Colonic mucosa (tissue), 4 donors: Measurements from ENCODE around the gene CTCFL. TPM values are rescaled to one million over a fixed set of nuclear protein-coding genes. Genes with fewer than 3 reads are reported as not detected.

Experiments
- DNase-seq: peaks from one replicate; pipeline ENCODE4 v3.0.0-alpha.2; 2020
- H3K27ac ChIP-seq: fragments of 200-600 bp; one replicate; pipeline ENCODE4 v1.8.0; 2021
- H3K27me3 ChIP-seq: fragments of 200-600 bp; one replicate; pipeline ENCODE4 v1.8.0; 2021
- H3K36me3 ChIP-seq: fragments of 200-600 bp; one replicate; pipeline ENCODE4 v1.8.0; 2021
- H3K4me1 ChIP-seq: fragments of 200-600 bp; one replicate; pipeline ENCODE4 v1.8.0; 2021; ENCODE audit warnings: mild to moderate bottlenecking
- H3K4me3 ChIP-seq: fragments of 200-600 bp; one replicate; pipeline ENCODE4 v1.8.0; 2021
- H3K9ac ChIP-seq, 2 donors: one replicate each; pipeline ENCODE4 v1.7.0; 2013; ENCODE audit warnings: control low read depth in 2 of 2, low read depth in 2 of 2, low read length in 2 of 2
- H3K9me3 ChIP-seq: fragments of 200-600 bp; one replicate; pipeline ENCODE4 v1.8.0; 2021
- CTCF ChIP-seq: fragments of 200-600 bp; IDR thresholded peaks from one replicate; pipeline ENCODE4 v1.8.0; 2022; ENCODE audit warnings: antibody characterized with exemption, mild to moderate bottlenecking
- intact Hi-C: fragments of 100-400 bp; cut with DNase I; formaldehyde crosslinking; loops from one replicate; pipeline ENCODE4 v1.14.1; 2022
- total RNA-seq, 2 donors: library from RNA; stranded (reverse); fragmentation: NEBNext Ultra II Directional in 1 of 2; extraction: Animal tissue kit (Norgen Biotek cat#: 25700) in 1 of 2; gene quantifications; one replicate each; pipeline ENCODE4 v1.2.1, GENCODE V29; 2021
- donor health status: healthy.
- donor health status: DM: no; HTN: no; CAD: no.
- donor health status: DM: no; HTN: no; CAD: no.

The CTCFL gene
- total RNA-seq, 2 donors from 2014 or later, result 0.47 TPM; not detected in 1

DNA sequence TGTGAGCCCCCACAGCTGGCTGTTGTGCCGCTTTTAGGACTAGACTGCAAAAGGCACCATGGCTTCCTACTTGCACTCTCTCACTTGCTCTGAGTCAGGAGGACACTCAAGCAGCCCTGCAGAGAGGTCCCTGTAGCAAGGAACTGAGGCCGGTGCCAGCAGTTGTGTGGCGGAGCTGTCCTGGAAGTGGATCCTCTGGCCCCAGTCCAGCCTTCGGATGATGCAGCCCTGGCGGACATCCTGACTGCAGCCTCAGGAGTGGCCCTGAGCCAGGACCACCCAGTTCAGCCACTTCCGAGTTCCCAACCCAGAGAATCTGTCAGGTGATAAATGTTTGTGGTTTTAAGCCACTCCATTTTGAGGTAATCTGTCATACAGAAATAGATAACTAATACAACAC is 17.5 kb downstream of the CTCFL start:
- H3K36me3 ChIP-seq, result no peaks in the 10 kb centered on the region
- no peak for TF ChIP-seq CTCF
- no peak overlapping the region for H3K4me3 ChIP-seq
- no peak overlapping the region for H3K9ac ChIP-seq
- H3K27me3 ChIP-seq, result no peaks in the 10 kb centered on the region
- no peak overlapping the region for H3K27ac ChIP-seq
- no peaks in the 10 kb centered on the region for H3K4me1 ChIP-seq
- no peaks in the 10 kb centered on the region for H3K9me3 ChIP-seq
- intact Hi-C loops, result no loop called here
- DNase-seq, result no peak

DNA sequence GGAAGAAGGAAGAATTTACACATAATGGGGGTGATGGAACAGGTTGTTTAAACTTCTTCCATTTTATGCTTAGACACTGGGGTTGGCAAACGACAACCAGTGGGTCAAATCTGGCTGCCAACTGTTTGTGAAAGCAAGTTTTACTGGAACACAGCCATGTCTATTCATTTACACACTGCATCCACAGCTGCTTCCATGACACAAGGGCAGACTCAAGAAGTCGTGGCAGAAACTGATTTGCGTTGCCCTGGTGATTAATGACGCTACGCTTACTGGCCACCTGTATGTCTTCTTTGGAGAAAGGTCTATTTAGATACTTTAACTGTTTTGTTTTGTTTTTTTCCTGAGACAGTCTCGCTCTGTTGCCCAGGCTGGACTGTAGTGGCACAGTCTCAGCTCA is 19.0 kb downstream of the CTCFL start:
- no peak for TF ChIP-seq CTCF
- Histone ChIP-seq H3K9ac (no peak overlapping the region), H3K27me3 (no peaks in the 10 kb centered on the region), H3K4me3 (no peak overlapping the region), H3K36me3 (no peaks in the 10 kb centered on the region), H3K27ac (no peak overlapping the region), H3K4me1 (no peaks in the 10 kb centered on the region), H3K9me3 (no peaks in the 10 kb centered on the region)
- intact Hi-C loops, result no loop called here
- DNase-seq, result no peak

DNA sequence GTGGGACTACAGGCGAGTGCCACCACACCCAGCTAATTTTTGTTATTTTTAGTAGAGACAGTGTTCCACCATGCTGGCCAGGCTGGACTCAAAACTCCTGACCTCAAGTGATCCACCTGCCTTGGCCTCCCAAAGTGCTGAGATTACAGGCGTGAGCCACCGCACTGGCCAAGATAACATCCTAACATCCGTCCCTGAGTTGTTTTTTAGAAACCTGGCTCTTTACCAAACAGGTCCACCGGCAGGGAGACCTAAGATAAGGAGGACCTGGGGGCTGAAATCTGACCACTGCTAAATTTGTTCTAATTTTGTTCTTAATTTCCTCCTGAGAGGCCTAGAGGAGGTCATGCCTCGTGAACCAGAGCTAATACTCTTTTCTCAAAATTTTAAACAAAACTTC is 20.5 kb downstream of the CTCFL start:
- Histone ChIP-seq H3K27ac (no peak overlapping the region), H3K27me3 (no peaks in the 10 kb centered on the region), H3K9me3 (no peaks in the 10 kb centered on the region), H3K4me1 (no peaks in the 10 kb centered on the region), H3K9ac (no peak overlapping the region), H3K36me3 (no peaks in the 10 kb centered on the region), H3K4me3 (no peak overlapping the region)
- intact Hi-C loops, result no loop called here
- no peak for DNase-seq
- TF ChIP-seq CTCF, result no peak

DNA sequence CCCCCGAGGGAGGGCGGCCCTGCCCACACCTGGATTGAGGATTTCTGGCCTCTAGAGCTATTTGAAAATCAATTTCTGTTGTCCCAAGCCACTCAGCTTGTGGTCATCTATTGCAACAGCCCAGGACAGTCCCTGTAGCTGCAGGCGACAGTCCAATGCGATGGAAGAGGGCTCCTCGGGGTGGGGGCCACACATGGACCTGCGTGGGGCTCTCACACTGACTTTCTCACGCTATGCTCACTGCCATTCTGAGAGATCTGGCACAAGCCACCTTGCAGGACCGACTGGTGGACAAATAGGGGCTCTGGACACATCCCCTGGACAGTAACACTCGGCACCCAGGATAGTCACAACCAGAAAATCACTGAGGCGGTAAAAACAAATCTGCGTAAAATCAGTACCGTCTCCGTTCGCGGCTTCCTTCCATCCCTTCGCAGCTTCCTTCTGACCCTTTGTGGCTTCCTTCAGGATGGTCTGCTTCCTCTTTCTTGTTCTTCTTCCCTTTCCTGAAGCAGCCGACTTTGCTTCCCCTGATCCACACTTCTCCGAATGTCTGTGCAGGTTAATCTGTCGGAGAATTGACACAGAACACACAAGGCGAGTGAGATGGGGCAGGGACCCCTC is 21.8 kb downstream of the CTCFL start:
- no peak for DNase-seq
- Histone ChIP-seq H3K9me3 (no peaks in the 10 kb centered on the region), H3K27ac (no peak overlapping the region), H3K4me3 (no peak overlapping the region), H3K36me3 (no peaks in the 10 kb centered on the region), H3K9ac (no peak overlapping the region), H3K27me3 (no peaks in the 10 kb centered on the region), H3K4me1 (no peaks in the 10 kb centered on the region)
- intact Hi-C loops, result no loop called here
- no peak for TF ChIP-seq CTCF

DNA sequence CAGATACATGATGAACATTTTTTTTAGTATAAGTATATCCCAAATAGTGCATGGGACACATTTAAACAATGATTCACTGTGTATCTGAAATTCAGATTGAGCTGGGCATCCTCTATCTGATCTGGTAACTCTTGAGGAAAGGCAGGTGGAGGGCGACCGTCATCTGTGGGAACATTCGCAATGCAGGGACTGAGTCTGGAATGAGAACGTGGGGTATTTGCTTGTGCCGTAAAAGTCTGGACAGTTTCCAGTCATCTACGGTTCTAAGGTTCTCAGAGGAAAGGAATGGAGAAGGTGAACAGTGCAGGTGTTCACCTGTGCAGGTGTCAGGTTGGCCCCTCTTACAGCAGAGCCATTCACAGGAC is 22.6 kb downstream of the CTCFL start:
- Histone ChIP-seq H3K9ac (no peak overlapping the region), H3K27ac (no peak overlapping the region), H3K9me3 (no peaks in the 10 kb centered on the region), H3K36me3 (no peaks in the 10 kb centered on the region), H3K4me3 (no peak overlapping the region), H3K27me3 (no peaks in the 10 kb centered on the region), H3K4me1 (no peaks in the 10 kb centered on the region)
- TF ChIP-seq CTCF, result no peak
- intact Hi-C loops, result no loop called here
- no peak for DNase-seq
